Testis (tissue), 2 donors: ENCODE results near the gene APBB1IP.
"Not testable (repeated sequence)": the region's sequence is repeated elsewhere in the genome, so short reads cannot be mapped to it uniquely, and the experiment has no call there.

Experiments used
- CTCF ChIP-seq, 3 experiments: fragments of 450-650 bp in 2 of 3; fragments of 200-600 bp in 1 of 3; sonication (generic) in 1 of 3; IDR thresholded peaks; one replicate each; pipeline ENCODE4 v1.5.1; 2016 to 2019; ENCODE audit warnings: antibody characterized with exemption in 3 of 3, mild to moderate bottlenecking in 2 of 3, moderate library complexity in 1 of 3
- POLR2A ChIP-seq: fragments of 450-650 bp; IDR thresholded peaks from one replicate; pipeline ENCODE4 v1.6.1; 2017; ENCODE audit warnings: antibody characterized with exemption, mild to moderate bottlenecking, moderate library complexity

- not testable (repeated sequence) for TF ChIP-seq POLR2A; CTCF (IDR thresholded peaks at IDR 0.05)
These were observed 28.4 kb downstream of the APBB1IP start for GRCh38 chr10:26466531-26466930.
